Measurements from ENCODE around the gene LGR6.
"Not testable (repeated sequence)": the region's sequence is repeated elsewhere in the genome, so short reads cannot be mapped to it uniquely, and the experiment has no call there.

The LGR6 gene

GRCh38 chr1:202189918-202190715 lies 3.5 kb upstream of the LGR6 start:
- no peak overlapping the region for H3K27ac ChIP-seq (ENCODE audit: extremely low read depth, low read depth, low read length)

DNA sequence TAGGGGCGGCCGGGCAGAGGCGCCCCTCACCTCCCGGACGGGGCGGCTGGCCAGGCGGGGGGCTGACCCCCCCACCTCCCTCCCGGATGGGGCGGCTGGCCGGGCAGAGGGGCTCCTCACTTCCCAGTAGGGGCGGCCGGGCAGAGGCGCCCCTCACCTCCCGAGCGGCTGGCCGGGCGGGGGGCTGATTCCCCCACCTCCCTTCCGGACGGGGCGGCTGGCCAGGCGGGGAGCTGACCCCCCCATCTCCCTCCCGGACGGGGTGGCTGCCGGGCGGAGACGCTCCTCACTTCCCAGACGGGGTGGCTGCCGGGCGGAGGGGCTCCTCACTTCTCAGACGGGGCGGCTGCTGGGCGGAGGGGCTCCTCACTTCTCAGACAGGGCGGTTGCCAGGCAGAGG lies 2.2 kb upstream of the LGR6 start:
- H3K9me3 ChIP-seq (ENCODE audit: control insufficient read depth, insufficient read depth, low read depth, low read length); POLR2A ChIA-PET; H3K4me3 ChIP-seq (ENCODE audit: low read depth, low read length); H3K36me3 ChIP-seq (ENCODE audit: control insufficient read depth in 2 of 2, insufficient read depth in 1 of 2, low read length in 2 of 2); H3K4me1 ChIP-seq (ENCODE audit: control insufficient read depth, insufficient read depth, low read length); H3K27ac ChIP-seq (ENCODE audit: extremely low read depth, low read depth, low read length): not testable (repeated sequence)
- CTCF ChIA-PET: interaction anchor here (2.0 to 10.5 kb wide), 2 partner anchors 83 to 123 kb away, joined by 6 to 155 read pairs; no protein-coding TSS in a partner anchor

More at GRCh38 chr1:202189918-202190715, 3.5 kb upstream of the LGR6 start:
- H3K9me3 ChIP-seq (ENCODE audit: control insufficient read depth, insufficient read depth, low read depth, low read length): no peaks in the 10 kb centered on the region
- H3K36me3 ChIP-seq (ENCODE audit: control insufficient read depth in 2 of 2, insufficient read depth in 1 of 2, low read length in 2 of 2): no peaks in the 10 kb centered on the region
- TF ChIP-seq ZNF600 (tag by site-specific recombination; IDR thresholded peaks at IDR 0.05): no peak
- TF ChIP-seq ZSCAN23 (tag by site-specific recombination; IDR thresholded peaks at IDR 0.05): no peak
- TF ChIP-seq, protein P1, sequence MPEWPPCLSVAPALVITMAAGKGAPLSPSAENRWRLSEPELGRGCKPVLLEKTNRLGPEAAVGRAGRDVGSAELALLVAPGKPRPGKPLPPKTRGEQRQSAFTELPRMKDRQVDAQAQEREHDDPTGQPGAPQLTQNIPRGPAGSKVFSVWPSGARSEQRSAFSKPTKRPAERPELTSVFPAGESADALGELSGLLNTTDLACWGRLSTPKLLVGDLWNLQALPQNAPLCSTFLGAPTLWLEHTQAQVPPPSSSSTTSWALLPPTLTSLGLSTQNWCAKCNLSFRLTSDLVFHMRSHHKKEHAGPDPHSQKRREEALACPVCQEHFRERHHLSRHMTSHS (tag by site-specific recombination; IDR thresholded peaks at IDR 0.05): no peak
- 0 out of 2 replicates have a peak, but pooled peaks have one; percentile 10 for TF ChIP-seq ZNF585B (tag by site-specific recombination; IDR thresholded peaks at IDR 0.05)
- TF ChIP-seq ZNF223 (tag by site-specific recombination; IDR thresholded peaks at IDR 0.05): no peak
- no peak for TF ChIP-seq ZNF146 (tag by site-specific recombination; IDR thresholded peaks at IDR 0.05)
- TF ChIP-seq ZNF280C (tag by site-specific recombination; IDR thresholded peaks at IDR 0.05): no peak
- no peak for TF ChIP-seq ZNF394 (tag by site-specific recombination; IDR thresholded peaks at IDR 0.05; ENCODE audit: borderline replicate concordance)
- H3K4me1 ChIP-seq (ENCODE audit: control insufficient read depth, insufficient read depth, low read length): no peaks in the 10 kb centered on the region
- CTCF ChIA-PET: interaction anchor here (0.6 to 4.4 kb wide), 34 partner anchors 10 to 529 kb away, joined by 3 to 29 read pairs (median 5); partner anchors contain the start of gene UBE2T
- no peak overlapping the region for H3K4me3 ChIP-seq (ENCODE audit: low read depth, low read length)
- POLR2A ChIA-PET: interaction anchor here (0.9 kb wide), 1 partner anchor 152 kb away, joined by 3 read pairs; the partner anchor contains the start of gene UBE2T

- no peaks in the 10 kb centered on the region for H3K4me1 ChIP-seq (ENCODE audit: control insufficient read depth, insufficient read depth, low read length)
- ChIA-PET CTCF (interaction anchor here (0.5 to 10.5 kb wide), 53 partner anchors 8 to 812 kb away, joined by 3 to 155 read pairs (median 4); partner anchors contain the start of genes GPR37L1 and UBE2T), POLR2A (interaction anchor here (0.7 to 1.0 kb wide), 3 partner anchors 90 to 149 kb away, joined by 3 to 4 read pairs (median 4); partner anchors contain the start of gene UBE2T)
- no peaks in the 10 kb centered on the region for H3K36me3 ChIP-seq (ENCODE audit: control insufficient read depth in 2 of 2, insufficient read depth in 1 of 2, low read length in 2 of 2)
- no peaks in the 10 kb centered on the region for H3K9me3 ChIP-seq (ENCODE audit: control insufficient read depth, insufficient read depth, low read depth, low read length)
- H3K27ac ChIP-seq (ENCODE audit: extremely low read depth, low read depth, low read length): no peak overlapping the region
- no peak overlapping the region for H3K4me3 ChIP-seq (ENCODE audit: low read depth, low read length)
- no peak for TF ChIP-seq ZNF248 (tag by site-specific recombination; IDR thresholded peaks at IDR 0.05)
- TF ChIP-seq ZNF514 (tag by site-specific recombination; IDR thresholded peaks at IDR 0.05): no peak
- no peak for TF ChIP-seq REPIN1 (tag by site-specific recombination; IDR thresholded peaks at IDR 0.05; ENCODE audit: low read depth)
- TF ChIP-seq ZNF585B (tag by site-specific recombination; IDR thresholded peaks at IDR 0.05): no peak
- TF ChIP-seq, protein P1 (tag by site-specific recombination; IDR thresholded peaks at IDR 0.05): no peak
- 0 out of 2 replicates have a peak, but pooled peaks have one; percentile 19 for TF ChIP-seq ZSCAN30 (tag by site-specific recombination; IDR thresholded peaks at IDR 0.05)
- no peak for TF ChIP-seq ZNF518A (tag by site-specific recombination; conservative IDR thresholded peaks at IDR 0.05; ENCODE audit: low read depth)
- no peak for TF ChIP-seq ZNF76 (tag by site-specific recombination; IDR thresholded peaks at IDR 0.05; ENCODE audit: borderline replicate concordance, low read depth)
- TF ChIP-seq GLI4 (tag by site-specific recombination; IDR thresholded peaks at IDR 0.05): no peak
- no peak for TF ChIP-seq ZNF404 (tag by site-specific recombination; IDR thresholded peaks at IDR 0.05)
- TF ChIP-seq ZNF654 (tag by site-specific recombination; IDR thresholded peaks at IDR 0.05; ENCODE audit: low read depth): peak; percentile 70
- no peak for TF ChIP-seq ZNF530 (tag by site-specific recombination; IDR thresholded peaks at IDR 0.05; ENCODE audit: low read depth)
- TF ChIP-seq ZNF701 (tag by site-specific recombination; IDR thresholded peaks at IDR 0.05): no peak
Measured at GRCh38 chr1:202192770-202193613, 607 bp upstream of the LGR6 start.
